Adrenal gland (tissue), 5 donors: ENCODE data around the gene ANTXR1.

Experiments
- POLR2A ChIP-seq, 2 donors: fragments of 450-650 bp; IDR thresholded peaks; one replicate each; pipeline ENCODE4 v1.6.1; 2017; ENCODE audit warnings: antibody characterized with exemption in 2 of 2, mild to moderate bottlenecking in 2 of 2, moderate library complexity in 1 of 2
- TF ChIP-seq, protein P1 (sequence below), 6 experiments: fragments of 450-650 bp in 4 of 6; fragments of 200-600 bp in 2 of 6; sonication (generic) in 1 of 6; IDR thresholded peaks; 1 replicate in 5 of 6; 2 replicates in 1 of 6; pipeline versions ENCODE4 v1.5.1 to v1.8.0; 2016 to 2021; ENCODE audit warnings: antibody characterized with exemption in 6 of 6, mild to moderate bottlenecking in 2 of 6, moderate library complexity in 1 of 6
- donor health status: DM: no; HTN: no; CAD: no.

DNA sequence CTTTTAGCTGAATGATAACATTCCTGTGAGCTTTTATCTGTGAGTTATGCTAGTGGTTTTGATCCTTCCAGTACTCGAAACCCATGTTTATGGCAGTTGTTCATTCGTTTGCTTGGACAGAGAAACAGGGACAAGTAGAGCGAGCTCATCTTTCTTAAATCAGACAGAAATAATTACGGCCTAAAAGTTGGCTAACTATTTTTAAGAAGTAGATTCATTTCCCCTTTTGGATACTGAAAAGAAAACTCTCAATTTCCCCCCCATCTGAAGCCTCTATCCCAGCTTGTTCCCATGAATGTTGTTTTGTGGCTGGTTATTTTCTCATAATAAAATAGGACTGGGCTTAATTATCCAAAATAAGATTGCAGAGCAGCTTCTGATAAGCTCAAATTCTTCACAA lies 67.1 kb downstream of the ANTXR1 start:
- TF ChIP-seq, protein P1, sequence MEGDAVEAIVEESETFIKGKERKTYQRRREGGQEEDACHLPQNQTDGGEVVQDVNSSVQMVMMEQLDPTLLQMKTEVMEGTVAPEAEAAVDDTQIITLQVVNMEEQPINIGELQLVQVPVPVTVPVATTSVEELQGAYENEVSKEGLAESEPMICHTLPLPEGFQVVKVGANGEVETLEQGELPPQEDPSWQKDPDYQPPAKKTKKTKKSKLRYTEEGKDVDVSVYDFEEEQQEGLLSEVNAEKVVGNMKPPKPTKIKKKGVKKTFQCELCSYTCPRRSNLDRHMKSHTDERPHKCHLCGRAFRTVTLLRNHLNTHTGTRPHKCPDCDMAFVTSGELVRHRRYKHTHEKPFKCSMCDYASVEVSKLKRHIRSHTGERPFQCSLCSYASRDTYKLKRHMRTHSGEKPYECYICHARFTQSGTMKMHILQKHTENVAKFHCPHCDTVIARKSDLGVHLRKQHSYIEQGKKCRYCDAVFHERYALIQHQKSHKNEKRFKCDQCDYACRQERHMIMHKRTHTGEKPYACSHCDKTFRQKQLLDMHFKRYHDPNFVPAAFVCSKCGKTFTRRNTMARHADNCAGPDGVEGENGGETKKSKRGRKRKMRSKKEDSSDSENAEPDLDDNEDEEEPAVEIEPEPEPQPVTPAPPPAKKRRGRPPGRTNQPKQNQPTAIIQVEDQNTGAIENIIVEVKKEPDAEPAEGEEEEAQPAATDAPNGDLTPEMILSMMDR (IDR thresholded peaks at IDR 0.05) = no peak
- no peak for TF ChIP-seq POLR2A (IDR thresholded peaks at IDR 0.05)
